WTC11 (cell line): ENCODE data around the gene FGD2. TPM values are rescaled to one million over a fixed set of nuclear protein-coding genes. Genes with fewer than 3 reads are reported as not detected.

Experiments used
- ATAC-seq: fragments of 200-7000 bp; cut with Tn5 transposase; 2 replicates; pipeline ENCODE4 v1.10.0; 2021; ENCODE audit warnings: mild to moderate bottlenecking, moderate library complexity
- CTCF ChIA-PET: fragments of 300-600 bp; sonication (Branson Sonifier 250); formaldehyde crosslinking; loops from one replicate; lab custom pipeline; 2021; ENCODE audit warnings: antibody characterized with exemption; lab: Charles Lee
- POLR2A ChIA-PET: fragments of 350-600 bp; sonication (Branson Sonifier 250); formaldehyde crosslinking; loops from one replicate; lab custom pipeline; 2021; ENCODE audit warnings: antibody characterized with exemption; lab: Charles Lee
- DNase-seq: peaks from one replicate; pipeline ENCODE4 v3.0.0; 2021; ENCODE audit warnings: low spot score
- H3K27ac Mint-ChIP-seq: 2 replicates; pipeline ENCODE4 v1.8.0; 2021; ENCODE audit warnings: mixed read lengths
- H3K27me3 Mint-ChIP-seq: 2 replicates; pipeline ENCODE4 v1.8.0; 2021; ENCODE audit warnings: low read depth, mild to moderate bottlenecking, moderate library complexity, mixed read lengths
- H3K36me3 Mint-ChIP-seq: 2 replicates; pipeline ENCODE4 v1.8.0; 2021; ENCODE audit warnings: mixed read lengths
- H3K4me1 Mint-ChIP-seq: 2 replicates; pipeline ENCODE4 v1.8.0; 2022; ENCODE audit warnings: mixed read lengths
- H3K4me3 Mint-ChIP-seq: 2 replicates; pipeline ENCODE4 v1.8.0; 2021; ENCODE audit warnings: mild to moderate bottlenecking, moderate library complexity, mixed read lengths
- H3K9me3 Mint-ChIP-seq: 2 replicates; pipeline ENCODE4 v1.8.0; 2021; ENCODE audit warnings: mixed read lengths
- ATF3 ChIP-seq: sonication (generic); formaldehyde crosslinking; conservative IDR thresholded peaks from 2 replicates; pipeline ENCODE4 v1.8.1; 2022; ENCODE audit warnings: mild to moderate bottlenecking, missing genetic modification reagents
- CREB1 ChIP-seq: sonication (generic); formaldehyde crosslinking; IDR thresholded peaks from 2 replicates; pipeline ENCODE4 v1.8.0; 2023; ENCODE audit warnings: mild to moderate bottlenecking, missing genetic modification reagents
- CREM ChIP-seq: sonication (generic); formaldehyde crosslinking; IDR thresholded peaks from 2 replicates; pipeline ENCODE4 v1.8.1; 2022; ENCODE audit warnings: mild to moderate bottlenecking, missing genetic modification reagents, moderate library complexity
- E2F5 ChIP-seq: sonication (generic); formaldehyde crosslinking; IDR thresholded peaks from 2 replicates; pipeline ENCODE4 v1.8.1; 2022; ENCODE audit warnings: mild to moderate bottlenecking, moderate library complexity, missing genetic modification reagents
- EMX1 ChIP-seq: fragments of 250-450 bp; sonication (Bioruptor Pico); IDR thresholded peaks from 2 replicates; pipeline ENCODE4 v1.8.0; 2021; ENCODE audit warnings: mild to moderate bottlenecking
- FOXK1 ChIP-seq: sonication (generic); formaldehyde crosslinking; IDR thresholded peaks from 2 replicates; pipeline ENCODE4 v1.8.0; 2022; ENCODE audit warnings: mild to moderate bottlenecking, moderate library complexity, missing genetic modification reagents
- JUN ChIP-seq: sonication (generic); formaldehyde crosslinking; IDR thresholded peaks from 2 replicates; pipeline ENCODE4 v1.8.0; 2023; ENCODE audit warnings: mild to moderate bottlenecking, missing genetic modification reagents
- NFYB ChIP-seq: sonication (generic); formaldehyde crosslinking; conservative IDR thresholded peaks from 2 replicates; pipeline ENCODE4 v1.8.0; 2022; ENCODE audit warnings: low read depth, missing genetic modification reagents
- TCF7 ChIP-seq: sonication (generic); formaldehyde crosslinking; IDR thresholded peaks from 2 replicates; pipeline ENCODE4 v1.8.0; 2022; ENCODE audit warnings: mild to moderate bottlenecking, low read depth, missing genetic modification reagents, moderate library complexity
- TEAD1 ChIP-seq: sonication (generic); formaldehyde crosslinking; IDR thresholded peaks from 2 replicates; pipeline ENCODE4 v1.8.0; 2022; ENCODE audit warnings: mild to moderate bottlenecking, missing genetic modification reagents
- USF2 ChIP-seq: sonication (generic); formaldehyde crosslinking; IDR thresholded peaks from 2 replicates; pipeline ENCODE4 v1.8.1; 2023; ENCODE audit warnings: mild to moderate bottlenecking, missing genetic modification reagents, moderate library complexity
- ZNF281 ChIP-seq: sonication (generic); formaldehyde crosslinking; IDR thresholded peaks from 2 replicates; pipeline ENCODE4 v1.8.0; 2023; ENCODE audit warnings: mild to moderate bottlenecking, missing genetic modification reagents
- ZNF416 ChIP-seq: fragments of 250-450 bp; sonication (Bioruptor Pico); IDR thresholded peaks from 2 replicates; pipeline ENCODE4 v1.9.0; 2021; ENCODE audit warnings: mild to moderate bottlenecking, inconsistent platforms
- total RNA-seq: library from RNA; stranded (reverse); gene quantifications from 3 replicates; pipeline ENCODE4 v1.2.3, GENCODE V29; 2021
- TF ChIP-seq, protein P1 (sequence below): fragments of 250-450 bp; sonication (Bioruptor Pico); IDR thresholded peaks from 2 replicates; pipeline ENCODE4 v1.9.0; 2021; ENCODE audit warnings: mild to moderate bottlenecking, borderline replicate concordance
- TF ChIP-seq, protein P2 (sequence below): sonication (generic); formaldehyde crosslinking; IDR thresholded peaks from 2 replicates; pipeline ENCODE4 v1.8.1; 2023; ENCODE audit warnings: mild to moderate bottlenecking, missing genetic modification reagents, borderline replicate concordance

The FGD2 gene
- total RNA-seq, 1 experiment from 2014 or later: 0.31 TPM

DNA sequence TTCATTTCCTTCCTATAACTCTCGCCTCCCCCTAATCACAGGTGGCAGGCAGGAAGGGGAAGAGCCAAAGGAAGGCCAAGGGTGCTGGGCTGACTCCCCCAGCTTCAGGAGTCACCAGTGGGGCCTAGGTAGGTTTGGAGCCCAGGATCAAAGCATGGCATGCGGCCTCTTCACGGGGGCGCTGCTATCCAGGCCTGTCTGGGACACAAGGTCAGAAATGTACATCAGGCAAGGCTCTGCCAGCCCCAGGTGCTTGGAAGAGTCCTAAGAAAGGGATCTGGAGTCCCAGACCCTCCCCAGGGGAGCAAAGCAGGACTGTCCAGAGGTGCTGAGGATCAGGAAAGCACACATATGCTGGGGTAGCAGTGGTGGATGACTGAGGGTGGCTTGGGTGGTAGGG, 40.5 kb upstream of the FGD2 start (continued):
- TF ChIP-seq ZNF281 (CRISPR knock-in tag) (no peak), JUN (CRISPR knock-in tag) (no peak), NFYB (CRISPR knock-in tag) (no peak), USF2 (CRISPR knock-in tag) (no peak)

DNA sequence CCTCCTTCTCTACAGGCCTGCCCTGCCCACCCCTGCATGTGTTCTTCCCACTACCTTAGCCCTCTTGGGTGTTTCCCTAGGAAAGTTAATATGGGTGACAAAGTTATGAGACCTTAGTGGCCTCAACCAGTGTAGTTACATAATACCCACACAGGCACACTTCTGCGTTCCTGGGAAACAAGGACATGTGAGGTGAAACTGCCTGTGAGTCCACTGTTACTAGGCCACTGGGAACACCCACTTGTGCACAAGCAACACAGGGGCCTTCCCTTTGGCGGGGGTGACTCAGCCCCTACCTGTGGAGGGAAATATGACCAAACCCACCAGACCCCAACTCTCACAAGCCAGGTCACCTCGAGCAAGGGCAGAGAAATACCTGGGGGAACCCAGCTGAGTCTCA, 38.2 kb upstream of the FGD2 start:
- CTCF ChIA-PET: interaction anchor here (3.7 kb wide), 1 partner anchor 51 kb away, joined by 16 read pairs; no protein-coding TSS in a partner anchor
- peaks cover 15% of the 10 kb centered on the region for H3K4me1 Mint-ChIP-seq
- H3K4me3 Mint-ChIP-seq: no peak overlapping the region
- POLR2A ChIA-PET: no interaction called here
- no peak overlapping the region for H3K27ac Mint-ChIP-seq
- DNase-seq: no peak
- no peaks in the 10 kb centered on the region for H3K27me3 Mint-ChIP-seq
- H3K36me3 Mint-ChIP-seq: peaks cover 42% of the 10 kb centered on the region
- no peak for ATAC-seq
- no peaks in the 10 kb centered on the region for H3K9me3 Mint-ChIP-seq
- no peak for TF ChIP-seq ATF3 (CRISPR knock-in tag)
- TF ChIP-seq, protein P1, sequence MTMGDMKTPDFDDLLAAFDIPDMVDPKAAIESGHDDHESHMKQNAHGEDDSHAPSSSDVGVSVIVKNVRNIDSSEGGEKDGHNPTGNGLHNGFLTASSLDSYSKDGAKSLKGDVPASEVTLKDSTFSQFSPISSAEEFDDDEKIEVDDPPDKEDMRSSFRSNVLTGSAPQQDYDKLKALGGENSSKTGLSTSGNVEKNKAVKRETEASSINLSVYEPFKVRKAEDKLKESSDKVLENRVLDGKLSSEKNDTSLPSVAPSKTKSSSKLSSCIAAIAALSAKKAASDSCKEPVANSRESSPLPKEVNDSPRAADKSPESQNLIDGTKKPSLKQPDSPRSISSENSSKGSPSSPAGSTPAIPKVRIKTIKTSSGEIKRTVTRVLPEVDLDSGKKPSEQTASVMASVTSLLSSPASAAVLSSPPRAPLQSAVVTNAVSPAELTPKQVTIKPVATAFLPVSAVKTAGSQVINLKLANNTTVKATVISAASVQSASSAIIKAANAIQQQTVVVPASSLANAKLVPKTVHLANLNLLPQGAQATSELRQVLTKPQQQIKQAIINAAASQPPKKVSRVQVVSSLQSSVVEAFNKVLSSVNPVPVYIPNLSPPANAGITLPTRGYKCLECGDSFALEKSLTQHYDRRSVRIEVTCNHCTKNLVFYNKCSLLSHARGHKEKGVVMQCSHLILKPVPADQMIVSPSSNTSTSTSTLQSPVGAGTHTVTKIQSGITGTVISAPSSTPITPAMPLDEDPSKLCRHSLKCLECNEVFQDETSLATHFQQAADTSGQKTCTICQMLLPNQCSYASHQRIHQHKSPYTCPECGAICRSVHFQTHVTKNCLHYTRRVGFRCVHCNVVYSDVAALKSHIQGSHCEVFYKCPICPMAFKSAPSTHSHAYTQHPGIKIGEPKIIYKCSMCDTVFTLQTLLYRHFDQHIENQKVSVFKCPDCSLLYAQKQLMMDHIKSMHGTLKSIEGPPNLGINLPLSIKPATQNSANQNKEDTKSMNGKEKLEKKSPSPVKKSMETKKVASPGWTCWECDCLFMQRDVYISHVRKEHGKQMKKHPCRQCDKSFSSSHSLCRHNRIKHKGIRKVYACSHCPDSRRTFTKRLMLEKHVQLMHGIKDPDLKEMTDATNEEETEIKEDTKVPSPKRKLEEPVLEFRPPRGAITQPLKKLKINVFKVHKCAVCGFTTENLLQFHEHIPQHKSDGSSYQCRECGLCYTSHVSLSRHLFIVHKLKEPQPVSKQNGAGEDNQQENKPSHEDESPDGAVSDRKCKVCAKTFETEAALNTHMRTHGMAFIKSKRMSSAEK: no peak
- TF ChIP-seq, protein P2, sequence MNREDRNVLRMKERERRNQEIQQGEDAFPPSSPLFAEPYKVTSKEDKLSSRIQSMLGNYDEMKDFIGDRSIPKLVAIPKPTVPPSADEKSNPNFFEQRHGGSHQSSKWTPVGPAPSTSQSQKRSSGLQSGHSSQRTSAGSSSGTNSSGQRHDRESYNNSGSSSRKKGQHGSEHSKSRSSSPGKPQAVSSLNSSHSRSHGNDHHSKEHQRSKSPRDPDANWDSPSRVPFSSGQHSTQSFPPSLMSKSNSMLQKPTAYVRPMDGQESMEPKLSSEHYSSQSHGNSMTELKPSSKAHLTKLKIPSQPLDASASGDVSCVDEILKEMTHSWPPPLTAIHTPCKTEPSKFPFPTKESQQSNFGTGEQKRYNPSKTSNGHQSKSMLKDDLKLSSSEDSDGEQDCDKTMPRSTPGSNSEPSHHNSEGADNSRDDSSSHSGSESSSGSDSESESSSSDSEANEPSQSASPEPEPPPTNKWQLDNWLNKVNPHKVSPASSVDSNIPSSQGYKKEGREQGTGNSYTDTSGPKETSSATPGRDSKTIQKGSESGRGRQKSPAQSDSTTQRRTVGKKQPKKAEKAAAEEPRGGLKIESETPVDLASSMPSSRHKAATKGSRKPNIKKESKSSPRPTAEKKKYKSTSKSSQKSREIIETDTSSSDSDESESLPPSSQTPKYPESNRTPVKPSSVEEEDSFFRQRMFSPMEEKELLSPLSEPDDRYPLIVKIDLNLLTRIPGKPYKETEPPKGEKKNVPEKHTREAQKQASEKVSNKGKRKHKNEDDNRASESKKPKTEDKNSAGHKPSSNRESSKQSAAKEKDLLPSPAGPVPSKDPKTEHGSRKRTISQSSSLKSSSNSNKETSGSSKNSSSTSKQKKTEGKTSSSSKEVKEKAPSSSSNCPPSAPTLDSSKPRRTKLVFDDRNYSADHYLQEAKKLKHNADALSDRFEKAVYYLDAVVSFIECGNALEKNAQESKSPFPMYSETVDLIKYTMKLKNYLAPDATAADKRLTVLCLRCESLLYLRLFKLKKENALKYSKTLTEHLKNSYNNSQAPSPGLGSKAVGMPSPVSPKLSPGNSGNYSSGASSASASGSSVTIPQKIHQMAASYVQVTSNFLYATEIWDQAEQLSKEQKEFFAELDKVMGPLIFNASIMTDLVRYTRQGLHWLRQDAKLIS (CRISPR knock-in tag): no peak
- TF ChIP-seq ZNF281 (CRISPR knock-in tag): no peak
- no peak for TF ChIP-seq CREB1 (CRISPR knock-in tag)
- TF ChIP-seq TEAD1 (CRISPR knock-in tag): no peak
- no peak for TF ChIP-seq EMX1 (CRISPR knock-in tag)
- no peak for TF ChIP-seq E2F5 (CRISPR knock-in tag)
- no peak for TF ChIP-seq CREM (CRISPR knock-in tag)
- TF ChIP-seq TCF7: no peak
- TF ChIP-seq ZNF416 (CRISPR knock-in tag): no peak
- no peak for TF ChIP-seq FOXK1 (CRISPR knock-in tag)
